ENCODE measurements around the gene PRR3.
A peak's percentile ranks its signal among the peaks of the same experiment; 100 is the strongest.

Gene PRR3

GRCh38 chr6:30543821-30544220 lies 13.3 kb upstream of the PRR3 start:
- ChIA-PET CTCF (interaction anchor here (0.6 to 3.2 kb wide), 11 partner anchors 8 to 415 kb away, joined by 3 to 39 read pairs (median 5); no protein-coding TSS in a partner anchor), POLR2A (ENCODE audit: low non-redundant PET) (no interaction called here)
- H3K27ac ChIP-seq = no peak overlapping the region
- no peak for DNase-seq (ENCODE audit: low spot score)
- TF ChIP-seq CTCF (conservative IDR thresholded peaks at IDR 0.05; ENCODE audit: low read depth) = no peak

GRCh38 chr6:30544666-30545272 lies 12.3 kb upstream of the PRR3 start:
- peak; percentile 83 for TF ChIP-seq CTCF (conservative IDR thresholded peaks at IDR 0.05; ENCODE audit: low read depth)
- CTCF ChIA-PET = interaction anchor here (0.5 to 3.2 kb wide), 22 partner anchors 9 to 535 kb away, joined by 3 to 39 read pairs (median 5); partner anchors contain the start of gene GNL1
- peak; percentile 66 for DNase-seq (ENCODE audit: low spot score)
- POLR2A ChIA-PET (ENCODE audit: low non-redundant PET) = no interaction called here
- no peak overlapping the region for H3K27ac ChIP-seq

GRCh38 chr6:30547454-30547853 lies 9.6 kb upstream of the PRR3 start:
- POLR2A ChIA-PET (ENCODE audit: low non-redundant PET) = no interaction called here
- TF ChIP-seq CTCF (conservative IDR thresholded peaks at IDR 0.05; ENCODE audit: low read depth) = no peak
- CTCF ChIA-PET = no interaction called here
- H3K27ac ChIP-seq = no peak overlapping the region; the same call in 1 of the 2 replicates
- no peak for DNase-seq (ENCODE audit: low spot score)

GRCh38 chr6:30548375-30548774 lies 8.7 kb upstream of the PRR3 start:
- ChIA-PET CTCF (interaction anchor here (0.6 kb wide), 1 partner anchor 42 kb away, joined by 3 read pairs; no protein-coding TSS in a partner anchor), POLR2A (ENCODE audit: low non-redundant PET) (no interaction called here)
- DNase-seq (ENCODE audit: low spot score) = no peak
- no peak for TF ChIP-seq CTCF (conservative IDR thresholded peaks at IDR 0.05; ENCODE audit: low read depth)
- 0 out of 2 replicates have a peak overlapping the region, but pooled peaks have one; percentile 14 for H3K27ac ChIP-seq

- TF ChIP-seq CTCF (conservative IDR thresholded peaks at IDR 0.05; ENCODE audit: low read depth) = no peak
- no peak overlapping the region for H3K27ac ChIP-seq
- CTCF ChIA-PET = interaction anchor here (3.6 kb wide), 1 partner anchor 10 kb away, joined by 24 read pairs; no protein-coding TSS in a partner anchor
- no peak for DNase-seq (ENCODE audit: low spot score)
- POLR2A ChIA-PET (ENCODE audit: low non-redundant PET) = no interaction called here
Observed at GRCh38 chr6:30554404-30554803, 2.7 kb upstream of the PRR3 start.

GRCh38 chr6:30554962-30555815 lies 1.9 kb upstream of the PRR3 start:
- TF ChIP-seq CTCF (conservative IDR thresholded peaks at IDR 0.05; ENCODE audit: low read depth) = no peak
- ChIA-PET CTCF (interaction anchor here (0.6 to 3.6 kb wide), 3 partner anchors 10 to 102 kb away, joined by 3 to 24 read pairs (median 7); no protein-coding TSS in a partner anchor), POLR2A (ENCODE audit: low non-redundant PET) (no interaction called here)
- peak; percentile 31 for DNase-seq (ENCODE audit: low spot score)
- peak overlapping the region; percentile 95 for H3K27ac ChIP-seq
